NB4 (cell line): ENCODE measurements around the gene BRAT1.
"Not testable (repeated sequence)": the region's sequence is repeated elsewhere in the genome, so short reads cannot be mapped to it uniquely, and the experiment has no call there.

Experiments used
- DNase-seq: peaks from one replicate; pipeline ENCODE4 v3.0.0; 2010; ENCODE audit warnings: low read depth
- H3K4me3 ChIP-seq: one replicate; pipeline ENCODE4 v1.5.1; 2011; ENCODE audit warnings: mild to moderate bottlenecking, low read depth, low read length, moderate library complexity
- CTCF ChIP-seq: IDR thresholded peaks from one replicate; pipeline ENCODE4 v1.5.1; 2012; ENCODE audit warnings: low read depth, low read length
- MAX ChIP-seq: IDR thresholded peaks from 2 replicates; pipeline ENCODE4 v1.6.1; 2011; ENCODE audit warnings: low read depth, low read length
- MYC ChIP-seq: IDR thresholded peaks from 2 replicates; pipeline ENCODE4 v1.6.1; 2011; ENCODE audit warnings: low read depth, low read length
- POLR2A ChIP-seq: IDR thresholded peaks from 2 replicates; pipeline ENCODE4 v1.6.1; 2011; ENCODE audit warnings: mild to moderate bottlenecking; ENCODE audit not compliant: insufficient read length; ENCODE audit errors: extremely low read depth

The BRAT1 gene

GRCh38 chr7:2532816-2533215 is 22.5 kb downstream of the BRAT1 start:
- not testable (repeated sequence) for DNase-seq, H3K4me3 ChIP-seq

GRCh38 chr7:2532199-2532772 is 23.0 kb downstream of the BRAT1 start:
- DNase-seq, result not testable (repeated sequence)

GRCh38 chr7:2531796-2532110 is 23.6 kb downstream of the BRAT1 start:
- DNase-seq, H3K4me3 ChIP-seq: not testable (repeated sequence)

More at GRCh38 chr7:2532199-2532772, 23.0 kb downstream of the BRAT1 start:
- H3K4me3 ChIP-seq, result not testable (repeated sequence)

- not testable (repeated sequence) for DNase-seq, H3K4me3 ChIP-seq
Measured at GRCh38 chr7:2530994-2531795, 24.1 kb downstream of the BRAT1 start.

GRCh38 chr7:2530071-2530987 is 25.0 kb downstream of the BRAT1 start:
- H3K4me3 ChIP-seq, result no peak overlapping the region
- TF ChIP-seq MAX (peak; percentile 53), POLR2A (no peak)
- DNase-seq, result peak; percentile 96

GRCh38 chr7:2529161-2530070 is 25.9 kb downstream of the BRAT1 start:
- peak; percentile 96 for DNase-seq

GRCh38 chr7:2528481-2529095 is 26.7 kb downstream of the BRAT1 start:
- TF ChIP-seq CTCF (no peak), POLR2A (no peak)
- H3K4me3 ChIP-seq, result no peak overlapping the region
- no peak for DNase-seq

More at GRCh38 chr7:2529161-2530070, 25.9 kb downstream of the BRAT1 start:
- TF ChIP-seq POLR2A, result no peak
- TF ChIP-seq MYC, result 0 out of 2 replicates have a peak, but pooled peaks have one; percentile 34
- no peak for TF ChIP-seq CTCF
- peak; percentile 61 for TF ChIP-seq MAX
- no peak overlapping the region for H3K4me3 ChIP-seq
